Muscle of arm (tissue), 12 donors: ENCODE measurements around the gene TARDBP. TPM values are rescaled to one million over a fixed set of nuclear protein-coding genes. Genes with fewer than 3 reads are reported as not detected.

Source experiments
- polyA plus RNA-seq, 12 donors: library from polyadenylated mRNA; unstranded; fragments of 120-200 nt; gene quantifications; one replicate each; pipeline ENCODE4 v1.2.1, GENCODE V29; 2013; ENCODE audit not compliant: insufficient read length in 12 of 12

Gene TARDBP
- polyA plus RNA-seq, 12 donors = 117 to 223 (median 184) TPM; not detected in 1

Other genes with a start within 250 kb of the TARDBP start
- 100 to 1,000 TPM in 1 of 12 donors, 10 to 100 TPM in 11; 25.8 to 351 (median 49.7) TPM for gene CASZ1, start 216.0 kb upstream of the TARDBP start, polyA plus RNA-seq
- gene MASP2, start 34.6 kb downstream of the TARDBP start, polyA plus RNA-seq = 10 to 100 TPM in 1 of 12 donors, 1 to 10 TPM in 9, under 1 TPM in 1, not detected in 1; 0.91 to 10.1 (median 4.7) TPM
- gene SRM, start 47.4 kb downstream of the TARDBP start, polyA plus RNA-seq = 10 to 100 TPM in 11 of 12 donors, not detected in 1; 44.2 to 83.0 (median 62.6) TPM
- gene EXOSC10, start 87.2 kb downstream of the TARDBP start, polyA plus RNA-seq = 100 to 1,000 TPM in 1 of 12 donors, 10 to 100 TPM in 10, not detected in 1; 46.7 to 107 (median 64.8) TPM
- gene ANGPTL7, start 176.7 kb downstream of the TARDBP start, polyA plus RNA-seq = 1 to 10 TPM in 8 of 12 donors, under 1 TPM in 2, not detected in 2; 0.60 to 1.9 (median 1.4) TPM
- gene MTOR, start 249.9 kb downstream of the TARDBP start, polyA plus RNA-seq = 10 to 100 TPM in 11 of 12 donors, not detected in 1; 25.3 to 36.2 (median 27.4) TPM